ENCODE data around the gene OTULIN. TPM values are rescaled to one million over a fixed set of nuclear protein-coding genes. Genes with fewer than 3 reads are reported as not detected.

OTULIN gene
- total and polyA plus RNA-seq, 2 of the 13 experiments (the other 11 are each of a cell fraction or from before 2014, with no cell fraction given) = 7.0 to 34.8 TPM

DNA sequence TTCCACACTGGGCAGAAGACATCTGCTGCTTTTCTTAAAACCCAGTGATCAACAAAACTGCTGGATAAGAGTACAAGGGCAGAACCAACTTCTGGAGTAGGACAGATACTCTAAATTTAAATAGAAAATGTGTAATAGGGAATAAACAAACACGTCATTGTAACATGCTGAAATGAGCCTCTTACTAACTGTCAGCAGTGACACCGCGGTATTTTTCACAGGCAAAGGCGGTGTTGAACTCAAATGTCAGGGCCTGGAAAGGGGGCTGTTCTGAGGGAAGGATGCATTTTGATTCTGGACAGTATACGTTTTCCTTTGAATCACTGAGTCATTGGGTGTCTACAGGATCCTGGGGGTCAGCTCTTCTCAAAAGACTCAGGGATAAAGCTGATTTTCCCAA, 73.5 kb downstream of the OTULIN start (continued):
- TF ChIP-seq, protein P1, sequence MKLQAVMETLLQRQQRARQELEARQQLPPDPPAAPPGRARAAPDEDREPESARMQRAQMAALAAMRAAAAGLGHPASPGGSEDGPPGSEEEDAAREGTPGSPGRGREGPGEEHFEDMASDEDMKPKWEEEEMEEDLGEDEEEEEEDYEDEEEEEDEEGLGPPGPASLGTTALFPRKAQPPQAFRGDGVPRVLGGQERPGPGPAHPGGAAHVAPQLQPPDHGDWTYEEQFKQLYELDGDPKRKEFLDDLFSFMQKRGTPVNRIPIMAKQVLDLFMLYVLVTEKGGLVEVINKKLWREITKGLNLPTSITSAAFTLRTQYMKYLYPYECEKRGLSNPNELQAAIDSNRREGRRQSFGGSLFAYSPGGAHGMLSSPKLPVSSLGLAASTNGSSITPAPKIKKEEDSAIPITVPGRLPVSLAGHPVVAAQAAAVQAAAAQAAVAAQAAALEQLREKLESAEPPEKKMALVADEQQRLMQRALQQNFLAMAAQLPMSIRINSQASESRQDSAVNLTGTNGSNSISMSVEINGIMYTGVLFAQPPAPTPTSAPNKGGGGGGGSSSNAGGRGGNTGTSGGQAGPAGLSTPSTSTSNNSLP (IDR thresholded peaks at IDR 0.05; ENCODE audit: low read depth, low read length) = no peak
- TF ChIP-seq REL (CRISPR knock-in tag; conservative IDR thresholded peaks at IDR 0.05) = no peak
- no peak for TF ChIP-seq ZNF720 (CRISPR knock-in tag; IDR thresholded peaks at IDR 0.05)
- no peak for TF ChIP-seq ZNF383 (CRISPR knock-in tag; IDR thresholded peaks at IDR 0.05; ENCODE audit: borderline replicate concordance)
- TF ChIP-seq, protein P2, sequence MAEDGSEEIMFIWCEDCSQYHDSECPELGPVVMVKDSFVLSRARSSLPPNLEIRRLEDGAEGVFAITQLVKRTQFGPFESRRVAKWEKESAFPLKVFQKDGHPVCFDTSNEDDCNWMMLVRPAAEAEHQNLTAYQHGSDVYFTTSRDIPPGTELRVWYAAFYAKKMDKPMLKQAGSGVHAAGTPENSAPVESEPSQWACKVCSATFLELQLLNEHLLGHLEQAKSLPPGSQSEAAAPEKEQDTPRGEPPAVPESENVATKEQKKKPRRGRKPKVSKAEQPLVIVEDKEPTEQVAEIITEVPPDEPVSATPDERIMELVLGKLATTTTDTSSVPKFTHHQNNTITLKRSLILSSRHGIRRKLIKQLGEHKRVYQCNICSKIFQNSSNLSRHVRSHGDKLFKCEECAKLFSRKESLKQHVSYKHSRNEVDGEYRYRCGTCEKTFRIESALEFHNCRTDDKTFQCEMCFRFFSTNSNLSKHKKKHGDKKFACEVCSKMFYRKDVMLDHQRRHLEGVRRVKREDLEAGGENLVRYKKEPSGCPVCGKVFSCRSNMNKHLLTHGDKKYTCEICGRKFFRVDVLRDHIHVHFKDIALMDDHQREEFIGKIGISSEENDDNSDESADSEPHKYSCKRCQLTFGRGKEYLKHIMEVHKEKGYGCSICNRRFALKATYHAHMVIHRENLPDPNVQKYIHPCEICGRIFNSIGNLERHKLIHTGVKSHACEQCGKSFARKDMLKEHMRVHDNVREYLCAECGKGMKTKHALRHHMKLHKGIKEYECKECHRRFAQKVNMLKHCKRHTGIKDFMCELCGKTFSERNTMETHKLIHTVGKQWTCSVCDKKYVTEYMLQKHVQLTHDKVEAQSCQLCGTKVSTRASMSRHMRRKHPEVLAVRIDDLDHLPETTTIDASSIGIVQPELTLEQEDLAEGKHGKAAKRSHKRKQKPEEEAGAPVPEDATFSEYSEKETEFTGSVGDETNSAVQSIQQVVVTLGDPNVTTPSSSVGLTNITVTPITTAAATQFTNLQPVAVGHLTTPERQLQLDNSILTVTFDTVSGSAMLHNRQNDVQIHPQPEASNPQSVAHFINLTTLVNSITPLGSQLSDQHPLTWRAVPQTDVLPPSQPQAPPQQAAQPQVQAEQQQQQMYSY (CRISPR knock-in tag; IDR thresholded peaks at IDR 0.05) = no peak
- TF ChIP-seq, protein P3, sequence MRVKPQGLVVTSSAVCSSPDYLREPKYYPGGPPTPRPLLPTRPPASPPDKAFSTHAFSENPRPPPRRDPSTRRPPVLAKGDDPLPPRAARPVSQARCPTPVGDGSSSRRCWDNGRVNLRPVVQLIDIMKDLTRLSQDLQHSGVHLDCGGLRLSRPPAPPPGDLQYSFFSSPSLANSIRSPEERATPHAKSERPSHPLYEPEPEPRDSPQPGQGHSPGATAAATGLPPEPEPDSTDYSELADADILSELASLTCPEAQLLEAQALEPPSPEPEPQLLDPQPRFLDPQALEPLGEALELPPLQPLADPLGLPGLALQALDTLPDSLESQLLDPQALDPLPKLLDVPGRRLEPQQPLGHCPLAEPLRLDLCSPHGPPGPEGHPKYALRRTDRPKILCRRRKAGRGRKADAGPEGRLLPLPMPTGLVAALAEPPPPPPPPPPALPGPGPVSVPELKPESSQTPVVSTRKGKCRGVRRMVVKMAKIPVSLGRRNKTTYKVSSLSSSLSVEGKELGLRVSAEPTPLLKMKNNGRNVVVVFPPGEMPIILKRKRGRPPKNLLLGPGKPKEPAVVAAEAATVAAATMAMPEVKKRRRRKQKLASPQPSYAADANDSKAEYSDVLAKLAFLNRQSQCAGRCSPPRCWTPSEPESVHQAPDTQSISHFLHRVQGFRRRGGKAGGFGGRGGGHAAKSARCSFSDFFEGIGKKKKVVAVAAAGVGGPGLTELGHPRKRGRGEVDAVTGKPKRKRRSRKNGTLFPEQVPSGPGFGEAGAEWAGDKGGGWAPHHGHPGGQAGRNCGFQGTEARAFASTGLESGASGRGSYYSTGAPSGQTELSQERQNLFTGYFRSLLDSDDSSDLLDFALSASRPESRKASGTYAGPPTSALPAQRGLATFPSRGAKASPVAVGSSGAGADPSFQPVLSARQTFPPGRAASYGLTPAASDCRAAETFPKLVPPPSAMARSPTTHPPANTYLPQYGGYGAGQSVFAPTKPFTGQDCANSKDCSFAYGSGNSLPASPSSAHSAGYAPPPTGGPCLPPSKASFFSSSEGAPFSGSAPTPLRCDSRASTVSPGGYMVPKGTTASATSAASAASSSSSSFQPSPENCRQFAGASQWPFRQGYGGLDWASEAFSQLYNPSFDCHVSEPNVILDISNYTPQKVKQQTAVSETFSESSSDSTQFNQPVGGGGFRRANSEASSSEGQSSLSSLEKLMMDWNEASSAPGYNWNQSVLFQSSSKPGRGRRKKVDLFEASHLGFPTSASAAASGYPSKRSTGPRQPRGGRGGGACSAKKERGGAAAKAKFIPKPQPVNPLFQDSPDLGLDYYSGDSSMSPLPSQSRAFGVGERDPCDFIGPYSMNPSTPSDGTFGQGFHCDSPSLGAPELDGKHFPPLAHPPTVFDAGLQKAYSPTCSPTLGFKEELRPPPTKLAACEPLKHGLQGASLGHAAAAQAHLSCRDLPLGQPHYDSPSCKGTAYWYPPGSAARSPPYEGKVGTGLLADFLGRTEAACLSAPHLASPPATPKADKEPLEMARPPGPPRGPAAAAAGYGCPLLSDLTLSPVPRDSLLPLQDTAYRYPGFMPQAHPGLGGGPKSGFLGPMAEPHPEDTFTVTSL (CRISPR knock-in tag; IDR thresholded peaks at IDR 0.05; ENCODE audit: borderline replicate concordance) = no peak
- no peak for TF ChIP-seq HOXA9 (CRISPR knock-in tag; IDR thresholded peaks at IDR 0.05; ENCODE audit: borderline replicate concordance)
- no peak for TF ChIP-seq ZNF549 (CRISPR knock-in tag; IDR thresholded peaks at IDR 0.05)
- TF ChIP-seq, protein P4, sequence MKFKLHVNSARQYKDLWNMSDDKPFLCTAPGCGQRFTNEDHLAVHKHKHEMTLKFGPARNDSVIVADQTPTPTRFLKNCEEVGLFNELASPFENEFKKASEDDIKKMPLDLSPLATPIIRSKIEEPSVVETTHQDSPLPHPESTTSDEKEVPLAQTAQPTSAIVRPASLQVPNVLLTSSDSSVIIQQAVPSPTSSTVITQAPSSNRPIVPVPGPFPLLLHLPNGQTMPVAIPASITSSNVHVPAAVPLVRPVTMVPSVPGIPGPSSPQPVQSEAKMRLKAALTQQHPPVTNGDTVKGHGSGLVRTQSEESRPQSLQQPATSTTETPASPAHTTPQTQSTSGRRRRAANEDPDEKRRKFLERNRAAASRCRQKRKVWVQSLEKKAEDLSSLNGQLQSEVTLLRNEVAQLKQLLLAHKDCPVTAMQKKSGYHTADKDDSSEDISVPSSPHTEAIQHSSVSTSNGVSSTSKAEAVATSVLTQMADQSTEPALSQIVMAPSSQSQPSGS (CRISPR knock-in tag; IDR thresholded peaks at IDR 0.05) = no peak
- no peak for TF ChIP-seq ZNF557 (CRISPR knock-in tag; IDR thresholded peaks at IDR 0.05)
- no peak for TF ChIP-seq THYN1 (CRISPR knock-in tag; IDR thresholded peaks at IDR 0.05; ENCODE audit: borderline replicate concordance, low read depth)
- TF ChIP-seq MEIS2 (CRISPR knock-in tag; IDR thresholded peaks at IDR 0.05) = no peak
- no peak for TF ChIP-seq ZMYM4 (CRISPR knock-in tag; IDR thresholded peaks at IDR 0.05)

All from HepG2 (cell line).